MM.1S (cell line): Measurements from ENCODE around the gene ALX1.

Experiments used
- DNase-seq: peaks from one replicate; pipeline ENCODE4 v3.0.0-alpha.2; 2015
- H2AFZ ChIP-seq: fragments of 300-600 bp; sonication (generic); 2 replicates; pipeline ENCODE4 v1.6.0; 2016; ENCODE audit warnings: antibody characterized with exemption, low read length
- H3F3A ChIP-seq: fragments of 300-600 bp; sonication (generic); 2 replicates; pipeline ENCODE4 v1.6.1; 2016; ENCODE audit warnings: mild to moderate bottlenecking, antibody characterized with exemption, low read length, moderate library complexity, mixed read lengths; ENCODE audit not compliant: insufficient read depth
- H3K27ac ChIP-seq: fragments of 300-600 bp; sonication (generic); 2 replicates; pipeline ENCODE4 v1.5.1; 2016; ENCODE audit warnings: mild to moderate bottlenecking, low read length
- H3K27me3 ChIP-seq: fragments of 300-600 bp; sonication (generic); replicated peaks from 2 replicates; pipeline ENCODE4 v1.6.0; 2016; ENCODE audit warnings: low read length; ENCODE audit not compliant: insufficient read depth
- H3K36me3 ChIP-seq: fragments of 300-600 bp; sonication (generic); replicated peaks from 2 replicates; pipeline ENCODE4 v1.6.1; 2016; ENCODE audit warnings: mild to moderate bottlenecking, low read length, mixed read lengths; ENCODE audit not compliant: insufficient read depth
- H3K4me1 ChIP-seq: fragments of 300-600 bp; sonication (generic); 2 replicates; pipeline ENCODE4 v1.6.1; 2016; ENCODE audit warnings: low read length, mixed read lengths
- H3K4me2 ChIP-seq: fragments of 300-600 bp; sonication (generic); 2 replicates; pipeline ENCODE4 v1.6.0; 2016; ENCODE audit warnings: low read depth, low read length
- H3K4me3 ChIP-seq: fragments of 300-600 bp; sonication (generic); 2 replicates; pipeline ENCODE4 v1.5.1; 2016; ENCODE audit warnings: low read length, mixed read lengths
- H3K79me2 ChIP-seq: fragments of 300-600 bp; sonication (generic); 2 replicates; pipeline ENCODE4 v1.6.1; 2016; ENCODE audit warnings: mixed run types, low read length, mixed read lengths
- H3K9ac ChIP-seq: fragments of 300-600 bp; sonication (generic); 2 replicates; pipeline ENCODE4 v1.6.1; 2016; ENCODE audit warnings: low read length, mixed read lengths
- H3K9me2 ChIP-seq: fragments of 300-600 bp; sonication (generic); replicated peaks from 2 replicates; pipeline ENCODE4 v1.6.1; 2016; ENCODE audit warnings: mild to moderate bottlenecking, low read length, mixed read lengths; ENCODE audit not compliant: insufficient read depth
- H3K9me3 ChIP-seq: fragments of 300-600 bp; sonication (generic); replicated peaks from 2 replicates; pipeline ENCODE4 v1.6.1; 2016; ENCODE audit warnings: mild to moderate bottlenecking, low read length, mixed read lengths; ENCODE audit not compliant: insufficient read depth
- H4K20me1 ChIP-seq: fragments of 300-600 bp; sonication (generic); 2 replicates; pipeline ENCODE4 v1.6.1; 2016; ENCODE audit warnings: mild to moderate bottlenecking, low read length, moderate library complexity, mixed read lengths; ENCODE audit not compliant: insufficient read depth
- EZH2 ChIP-seq: fragments of 300-600 bp; sonication (generic); optimal IDR thresholded peaks from 2 replicates; pipeline ENCODE3; 2017; ENCODE audit warnings: low read depth, mild to moderate bottlenecking, antibody characterized with exemption, low read length, mixed read lengths
- EZH2phosphoT487 ChIP-seq: fragments of 300-600 bp; sonication (generic); IDR thresholded peaks from 2 replicates; pipeline ENCODE4 v1.6.1; 2018; ENCODE audit warnings: antibody characterized with exemption, low read length
- TF ChIP-seq, protein P1 (sequence below): fragments of 300-600 bp; sonication (generic); IDR thresholded peaks from 2 replicates; pipeline ENCODE4 v1.5.1; 2016; ENCODE audit warnings: antibody characterized with exemption, low read length, mixed read lengths

ALX1 gene

DNA sequence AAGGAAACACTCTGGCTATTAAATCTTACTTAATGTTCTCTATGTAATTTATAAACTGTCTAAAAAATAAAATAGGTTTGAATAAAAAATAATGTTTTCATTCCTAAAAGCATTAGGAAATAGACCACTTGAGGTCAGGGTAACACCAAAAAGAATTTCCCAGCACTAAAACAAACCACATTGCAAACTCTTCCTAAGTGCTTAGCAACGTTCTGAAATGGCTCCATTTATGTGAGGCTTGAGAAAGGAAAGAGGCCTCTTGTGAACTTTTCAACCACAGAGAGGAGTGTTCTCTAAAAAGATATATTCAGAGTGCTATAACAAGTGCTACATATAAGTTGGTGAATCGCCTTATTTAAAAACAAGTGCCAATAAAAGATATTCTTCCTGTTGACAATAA, 42.7 kb downstream of the ALX1 start:
- no peaks in the 10 kb centered on the region for H3K4me1 ChIP-seq
- no peak overlapping the region for H3K4me2 ChIP-seq
- H3K27me3 ChIP-seq: no peaks in the 10 kb centered on the region
- H2AFZ ChIP-seq: no peak overlapping the region
- no peaks in the 10 kb centered on the region for H3K9me3 ChIP-seq
- DNase-seq: no peak
- H3K4me3 ChIP-seq: no peak overlapping the region
- no peaks in the 10 kb centered on the region for H3K79me2 ChIP-seq
- H3K27ac ChIP-seq: no peak overlapping the region
- no peaks in the 10 kb centered on the region for H3K9me2 ChIP-seq
- H3K9ac ChIP-seq: no peak overlapping the region
- H4K20me1 ChIP-seq: no peaks in the 10 kb centered on the region
- TF ChIP-seq, protein P1, sequence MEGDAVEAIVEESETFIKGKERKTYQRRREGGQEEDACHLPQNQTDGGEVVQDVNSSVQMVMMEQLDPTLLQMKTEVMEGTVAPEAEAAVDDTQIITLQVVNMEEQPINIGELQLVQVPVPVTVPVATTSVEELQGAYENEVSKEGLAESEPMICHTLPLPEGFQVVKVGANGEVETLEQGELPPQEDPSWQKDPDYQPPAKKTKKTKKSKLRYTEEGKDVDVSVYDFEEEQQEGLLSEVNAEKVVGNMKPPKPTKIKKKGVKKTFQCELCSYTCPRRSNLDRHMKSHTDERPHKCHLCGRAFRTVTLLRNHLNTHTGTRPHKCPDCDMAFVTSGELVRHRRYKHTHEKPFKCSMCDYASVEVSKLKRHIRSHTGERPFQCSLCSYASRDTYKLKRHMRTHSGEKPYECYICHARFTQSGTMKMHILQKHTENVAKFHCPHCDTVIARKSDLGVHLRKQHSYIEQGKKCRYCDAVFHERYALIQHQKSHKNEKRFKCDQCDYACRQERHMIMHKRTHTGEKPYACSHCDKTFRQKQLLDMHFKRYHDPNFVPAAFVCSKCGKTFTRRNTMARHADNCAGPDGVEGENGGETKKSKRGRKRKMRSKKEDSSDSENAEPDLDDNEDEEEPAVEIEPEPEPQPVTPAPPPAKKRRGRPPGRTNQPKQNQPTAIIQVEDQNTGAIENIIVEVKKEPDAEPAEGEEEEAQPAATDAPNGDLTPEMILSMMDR: no peak
- no peak for TF ChIP-seq EZH2phosphoT487
- no peak for TF ChIP-seq EZH2
- no peaks in the 10 kb centered on the region for H3K36me3 ChIP-seq
- no peaks in the 10 kb centered on the region for H3F3A ChIP-seq

DNA sequence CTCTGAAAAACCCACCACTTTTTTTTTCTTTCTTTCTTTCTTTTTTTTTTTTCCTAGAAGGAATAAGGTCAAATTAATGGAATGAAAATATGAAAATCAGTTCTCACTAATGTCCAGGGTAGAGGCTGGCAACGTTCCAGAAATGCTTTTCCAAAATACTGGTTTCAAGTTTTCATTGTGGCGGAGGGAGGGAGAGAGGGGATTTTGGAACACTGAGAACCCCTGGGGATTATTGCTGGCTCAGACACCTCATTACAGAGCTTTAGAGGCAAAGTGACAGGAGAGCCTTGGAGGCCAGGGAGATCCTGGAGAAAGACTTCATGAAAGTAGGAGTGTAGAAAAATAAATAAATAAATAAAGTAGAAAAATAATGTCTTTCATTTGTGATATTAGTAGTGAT, 45.4 kb downstream of the ALX1 start:
- H3K79me2 ChIP-seq: no peaks in the 10 kb centered on the region
- H3K4me3 ChIP-seq: no peak overlapping the region
- H3K9me3 ChIP-seq: no peaks in the 10 kb centered on the region
- H4K20me1 ChIP-seq: no peaks in the 10 kb centered on the region
- no peak for DNase-seq
- no peaks in the 10 kb centered on the region for H3K4me1 ChIP-seq
- H3K36me3 ChIP-seq: no peaks in the 10 kb centered on the region
- H3K27ac ChIP-seq: no peak overlapping the region
- H3K9me2 ChIP-seq: no peaks in the 10 kb centered on the region
- no peaks in the 10 kb centered on the region for H3K27me3 ChIP-seq
- H3K4me2 ChIP-seq: no peak overlapping the region
- no peak overlapping the region for H3K9ac ChIP-seq
- H2AFZ ChIP-seq: no peak overlapping the region
- TF ChIP-seq EZH2phosphoT487 (no peak), EZH2 (no peak)
- TF ChIP-seq, protein P1: no peak
- no peaks in the 10 kb centered on the region for H3F3A ChIP-seq

- no peak overlapping the region for H2AFZ ChIP-seq
- no peaks in the 10 kb centered on the region for H3K79me2 ChIP-seq
- no peaks in the 10 kb centered on the region for H3K9me2 ChIP-seq
- no peaks in the 10 kb centered on the region for H3K9me3 ChIP-seq
- H3K27ac ChIP-seq: no peak overlapping the region
- no peak overlapping the region for H3K4me2 ChIP-seq
- H3K27me3 ChIP-seq: no peaks in the 10 kb centered on the region
- H3K4me1 ChIP-seq: no peaks in the 10 kb centered on the region
- DNase-seq: no peak
- no peak overlapping the region for H3K4me3 ChIP-seq
- no peaks in the 10 kb centered on the region for H3K36me3 ChIP-seq
- no peak for TF ChIP-seq EZH2phosphoT487
- no peak for TF ChIP-seq EZH2
- TF ChIP-seq, protein P1: no peak
- no peaks in the 10 kb centered on the region for H4K20me1 ChIP-seq
- H3K9ac ChIP-seq: no peak overlapping the region
- no peaks in the 10 kb centered on the region for H3F3A ChIP-seq
Observed at GRCh38 chr12:85329913-85330312, 49.9 kb downstream of the ALX1 start.

DNA sequence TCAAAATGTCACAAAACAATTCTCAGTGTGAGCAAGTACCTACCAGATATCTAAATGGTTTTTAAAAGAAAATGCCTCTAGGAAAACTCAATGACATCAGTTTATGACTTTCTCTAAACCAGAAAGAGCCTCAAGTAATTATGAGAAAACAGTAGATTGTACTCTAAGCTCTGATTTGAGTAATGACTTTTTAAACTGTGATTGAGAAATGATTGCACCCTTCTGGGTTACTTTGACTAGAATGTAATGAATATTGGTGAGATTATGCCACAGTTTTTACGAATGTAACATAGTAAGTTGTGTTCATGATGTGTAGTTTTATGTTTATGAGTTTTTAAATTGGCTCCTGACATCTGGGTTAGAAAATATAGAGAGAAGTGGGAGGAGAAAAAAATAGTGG, 68.8 kb downstream of the ALX1 start:
- H3K27me3 ChIP-seq: no peaks in the 10 kb centered on the region
- no peaks in the 10 kb centered on the region for H3K9me2 ChIP-seq
- no peak overlapping the region for H3K4me2 ChIP-seq
- no peaks in the 10 kb centered on the region for H3K4me1 ChIP-seq
- no peak for DNase-seq
- no peaks in the 10 kb centered on the region for H3K9me3 ChIP-seq
- H3K27ac ChIP-seq: no peak overlapping the region
- no peaks in the 10 kb centered on the region for H3K79me2 ChIP-seq
- TF ChIP-seq EZH2: no peak
- TF ChIP-seq, protein P1: no peak
- TF ChIP-seq EZH2phosphoT487: no peak
- H2AFZ ChIP-seq: no peak overlapping the region
- no peaks in the 10 kb centered on the region for H3F3A ChIP-seq
- no peak overlapping the region for H3K9ac ChIP-seq
- H4K20me1 ChIP-seq: no peaks in the 10 kb centered on the region
- no peak overlapping the region for H3K4me3 ChIP-seq
- no peaks in the 10 kb centered on the region for H3K36me3 ChIP-seq
